Activated effector memory CD4-positive, alpha-beta T cell treated with anti-CD3 and anti-CD28 coated beads, Interleukin-2, amount 50 U/mL, for 16 hours (primary cell): ENCODE measurements around the gene FUT7.

Source experiments
- DNase-seq: peaks from one replicate; pipeline ENCODE4 v3.0.0-alpha.2; 2020

The FUT7 gene

GRCh38 chr9:136997830-136998234 is 34.1 kb downstream of the FUT7 start:
- no peak for DNase-seq

GRCh38 chr9:136997371-136997770 is 34.5 kb downstream of the FUT7 start:
- DNase-seq, result no peak

GRCh38 chr9:136996361-136997292 is 35.3 kb downstream of the FUT7 start, which contains the start of gene CLIC3:
CLIC3 (minus strand) TSS chr9:136996568; CDS start chr9:136996543, 25 bp downstream.
- DNase-seq, result peak; percentile 78

GRCh38 chr9:136995772-136996311 is 36.0 kb downstream of the FUT7 start:
- no peak for DNase-seq

- no peak for DNase-seq
Measured at GRCh38 chr9:136995362-136995761, 36.5 kb downstream of the FUT7 start.

GRCh38 chr9:136994888-136995230 is 37.0 kb downstream of the FUT7 start:
- no peak for DNase-seq

GRCh38 chr9:136994180-136994887 is 37.6 kb downstream of the FUT7 start:
- no peak for DNase-seq

- no peak for DNase-seq
Measured at GRCh38 chr9:136992819-136993369, 39.0 kb downstream of the FUT7 start.

- DNase-seq, result peak; percentile 98
Measured at GRCh38 chr9:136991993-136992818, 39.7 kb downstream of the FUT7 start, which contains the start of gene PAXX. PAXX (plus strand) TSS chr9:136992422; CDS start chr9:136992444, 22 bp downstream.

- no peak for DNase-seq
Measured at GRCh38 chr9:136990242-136990911, 41.5 kb downstream of the FUT7 start.

- no peak for DNase-seq
Measured at GRCh38 chr9:136988872-136989271, 43.0 kb downstream of the FUT7 start.

GRCh38 chr9:136985853-136986252 is 46.0 kb downstream of the FUT7 start:
- no peak for DNase-seq

GRCh38 chr9:136985027-136985602 is 46.8 kb downstream of the FUT7 start:
- no peak for DNase-seq

GRCh38 chr9:136984464-136985026 is 47.3 kb downstream of the FUT7 start:
- DNase-seq, result no peak

GRCh38 chr9:136983656-136984314 is 48.1 kb downstream of the FUT7 start:
- no peak for DNase-seq

GRCh38 chr9:136983167-136983566 is 48.7 kb downstream of the FUT7 start:
- no peak for DNase-seq

GRCh38 chr9:136982232-136983051 is 49.4 kb downstream of the FUT7 start, which contains the start of gene LCNL1:
LCNL1 (plus strand) TSS chr9:136982993; CDS start chr9:136983587, 594 bp downstream.
- no peak for DNase-seq

GRCh38 chr9:136981588-136982231 is 50.2 kb downstream of the FUT7 start:
- no peak for DNase-seq
